CD4-positive, alpha-beta T cell treated with Interferon alpha-2 for 1 hour (primary cell): ENCODE results near the gene CNDP1.

Experiments
- DNase-seq, 2 donors: peaks; one replicate each; pipeline ENCODE4 v3.0.0-alpha.2; 2020 to 2022

Gene CNDP1

GRCh38 chr18:74595431-74595830, 61.1 kb downstream of the CNDP1 start:
- no peak for DNase-seq

- DNase-seq = no peak
These were observed 62.8 kb downstream of the CNDP1 start for GRCh38 chr18:74597034-74597661.

- peak; percentile 84 to 91 for DNase-seq
These were observed 63.5 kb downstream of the CNDP1 start, which contains the start of gene ZNF407 for GRCh38 chr18:74597662-74598349. Gene ZNF407 (plus strand): TSS chr18:74597870. CDS start chr18:74631020, 33,150 bp downstream.

- peak; percentile 64 to 68 for DNase-seq
These were observed 64.2 kb downstream of the CNDP1 start for GRCh38 chr18:74598350-74599001.

- DNase-seq = no peak
These were observed 70.1 kb downstream of the CNDP1 start for GRCh38 chr18:74604361-74604760.

- DNase-seq = no peak
These were observed 70.5 kb downstream of the CNDP1 start for GRCh38 chr18:74604774-74605173.

GRCh38 chr18:74608681-74609080, 74.4 kb downstream of the CNDP1 start:
- no peak for DNase-seq

GRCh38 chr18:74609535-74609934, 75.2 kb downstream of the CNDP1 start:
- DNase-seq = no peak

GRCh38 chr18:74610051-74610615, 75.8 kb downstream of the CNDP1 start:
- DNase-seq = no peak

GRCh38 chr18:74610860-74611259, 76.6 kb downstream of the CNDP1 start:
- no peak for DNase-seq

- no peak for DNase-seq
These were observed 77.5 kb downstream of the CNDP1 start for GRCh38 chr18:74611765-74612164.

- no peak for DNase-seq
These were observed 79.1 kb downstream of the CNDP1 start for GRCh38 chr18:74613381-74613780.

GRCh38 chr18:74616494-74616893, 82.2 kb downstream of the CNDP1 start:
- DNase-seq = no peak

GRCh38 chr18:74617486-74617885, 83.2 kb downstream of the CNDP1 start:
- no peak for DNase-seq

GRCh38 chr18:74622072-74622471, 87.8 kb downstream of the CNDP1 start:
- DNase-seq = no peak

- DNase-seq = peak in 1 of 2 donors; percentile 40
These were observed 88.9 kb downstream of the CNDP1 start for GRCh38 chr18:74623047-74623816.

- no peak for DNase-seq
These were observed 90.2 kb downstream of the CNDP1 start for GRCh38 chr18:74624466-74624865.

GRCh38 chr18:74625157-74625556, 90.9 kb downstream of the CNDP1 start:
- no peak for DNase-seq

GRCh38 chr18:74626049-74626874, 92.0 kb downstream of the CNDP1 start:
- DNase-seq = no peak

- no peak for DNase-seq
These were observed 96.5 kb downstream of the CNDP1 start for GRCh38 chr18:74630804-74631203.

GRCh38 chr18:74631212-74631611, 96.9 kb downstream of the CNDP1 start:
- no peak for DNase-seq
